ENCODE measurements around the gene CLPSL1.

DNA sequence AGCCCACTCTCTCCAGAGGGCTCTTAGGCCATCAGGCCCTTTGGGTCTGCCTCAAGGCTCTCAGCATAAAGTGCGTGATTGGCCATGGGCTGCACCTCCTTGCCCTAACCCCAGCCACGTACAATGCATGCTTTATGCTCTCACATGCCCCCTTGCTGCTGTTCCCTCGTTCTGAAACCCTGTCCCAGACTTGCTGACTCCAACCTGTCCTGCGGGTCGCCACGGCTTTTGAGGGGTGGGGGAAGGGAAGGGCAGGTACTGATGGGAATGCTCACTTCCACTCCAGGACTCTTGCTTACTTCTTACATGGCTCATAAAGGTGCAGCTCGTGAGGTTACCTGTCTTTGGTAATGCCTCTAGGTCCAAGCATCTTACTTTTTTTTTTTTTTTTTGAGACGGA, 38.0 kb upstream of the CLPSL1 start:
- TF ChIP-seq, protein P1, sequence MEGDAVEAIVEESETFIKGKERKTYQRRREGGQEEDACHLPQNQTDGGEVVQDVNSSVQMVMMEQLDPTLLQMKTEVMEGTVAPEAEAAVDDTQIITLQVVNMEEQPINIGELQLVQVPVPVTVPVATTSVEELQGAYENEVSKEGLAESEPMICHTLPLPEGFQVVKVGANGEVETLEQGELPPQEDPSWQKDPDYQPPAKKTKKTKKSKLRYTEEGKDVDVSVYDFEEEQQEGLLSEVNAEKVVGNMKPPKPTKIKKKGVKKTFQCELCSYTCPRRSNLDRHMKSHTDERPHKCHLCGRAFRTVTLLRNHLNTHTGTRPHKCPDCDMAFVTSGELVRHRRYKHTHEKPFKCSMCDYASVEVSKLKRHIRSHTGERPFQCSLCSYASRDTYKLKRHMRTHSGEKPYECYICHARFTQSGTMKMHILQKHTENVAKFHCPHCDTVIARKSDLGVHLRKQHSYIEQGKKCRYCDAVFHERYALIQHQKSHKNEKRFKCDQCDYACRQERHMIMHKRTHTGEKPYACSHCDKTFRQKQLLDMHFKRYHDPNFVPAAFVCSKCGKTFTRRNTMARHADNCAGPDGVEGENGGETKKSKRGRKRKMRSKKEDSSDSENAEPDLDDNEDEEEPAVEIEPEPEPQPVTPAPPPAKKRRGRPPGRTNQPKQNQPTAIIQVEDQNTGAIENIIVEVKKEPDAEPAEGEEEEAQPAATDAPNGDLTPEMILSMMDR (conservative IDR thresholded peaks at IDR 0.05 in 1 of 2, IDR thresholded peaks at IDR 0.05 in 1 of 2; ENCODE audit: low read depth in 1 of 2, low read length in 2 of 2) = no peak
- no peak for TF ChIP-seq EZH2 (IDR thresholded peaks at IDR 0.05; ENCODE audit: low read length, missing control alignments)

All from fibroblast of lung (primary cell).